ENCODE results near the gene AGAP3. TPM values are rescaled to one million over a fixed set of nuclear protein-coding genes. Genes with fewer than 3 reads are reported as not detected.

The AGAP3 gene
- total and polyA plus RNA-seq, 4 experiments from 2014 or later, result 3.0 to 65.8 (median 31.2) TPM

- Mint-ChIP-seq H3K27me3 (no peaks in the 10 kb centered on the region), H3K9me3 (peaks cover 0 to 2% (median 0%) of the 10 kb centered on the region in 8 donors), H3K36me3 (peaks cover 11 to 30% of the 10 kb centered on the region in 2 donors), H3K4me1 (peaks cover 3 to 41% (median 21%) of the 10 kb centered on the region in 4 donors), H3K4me3 (peak overlapping the region in 4 of 8 donors; percentile 31 to 88 (median 78)), H3K27ac (peak overlapping the region in 4 of 7 donors; percentile 29 to 93 (median 72))
- Histone ChIP-seq H3K27me3 (ENCODE audit: insufficient read depth, low read length) (no peaks in the 10 kb centered on the region), H3K4me3 (ENCODE audit: low read length in 2 of 2) (peak overlapping the region in 1 of 2 donors; percentile 22), H3K4me1 (ENCODE audit: insufficient read depth, low read length) (peaks cover 26% of the 10 kb centered on the region), H3K27ac (ENCODE audit: low read depth, low read length) (no peak overlapping the region), H3K36me3 (ENCODE audit: insufficient read depth, low read length) (no peaks in the 10 kb centered on the region), H3K9me3 (ENCODE audit: control insufficient read depth in 1 of 2, low read length in 2 of 2) (no peaks in the 10 kb centered on the region)
- intact Hi-C loops (cut with micrococcal nuclease), result no loop called here
- CTCF ChIA-PET (ENCODE audit: partially characterized antibody), result interaction anchor here (0.8 to 2.8 kb wide), 4 partner anchors 7 to 184 kb away, joined by 3 to 13 read pairs (median 4); partner anchors contain the start of gene ABCB8
- DNase-seq, result peak in 1 of 5 donors; percentile 8
- POLR2A ChIA-PET (ENCODE audit: partially characterized antibody), result interaction anchor here (1.1 to 1.3 kb wide), 2 partner anchors 38 to 114 kb away, joined by 3 read pairs; partner anchors contain the start of genes CHPF2 and FASTK
These were observed 32.1 kb downstream of the AGAP3 start for GRCh38 chr7:151118108-151119054.

- no peaks in the 10 kb centered on the region for H3K27me3 ChIP-seq (ENCODE audit: insufficient read depth, low read length)
- CTCF ChIA-PET (ENCODE audit: partially characterized antibody), result interaction anchor here (1.0 to 2.0 kb wide), 3 partner anchors 8 to 91 kb away, joined by 4 read pairs; partner anchors contain the start of gene ABCB8
- no peak overlapping the region for H3K4me3 ChIP-seq (ENCODE audit: low read length in 2 of 2)
- H3K27ac ChIP-seq (ENCODE audit: low read depth, low read length), result no peak overlapping the region
- peak overlapping the region in 2 of 8 donors; percentile 5 to 36 for H3K4me3 Mint-ChIP-seq
- peak overlapping the region in 1 of 7 donors; percentile 85 for H3K27ac Mint-ChIP-seq
- no peaks in the 10 kb centered on the region for H3K9me3 ChIP-seq (ENCODE audit: control insufficient read depth in 1 of 2, low read length in 2 of 2)
- DNase-seq, result peak in 1 of 5 donors; percentile 7
- H3K9me3 Mint-ChIP-seq, result peaks cover 0 to 2% (median 0%) of the 10 kb centered on the region in 8 donors
- intact Hi-C loops (cut with micrococcal nuclease), result no loop called here
- H3K36me3 Mint-ChIP-seq, result peaks cover 15 to 35% of the 10 kb centered on the region in 2 donors
- no peaks in the 10 kb centered on the region for H3K27me3 Mint-ChIP-seq
- no peaks in the 10 kb centered on the region for H3K36me3 ChIP-seq (ENCODE audit: insufficient read depth, low read length)
- peaks cover 5 to 41% (median 25%) of the 10 kb centered on the region in 4 donors for H3K4me1 Mint-ChIP-seq
- H3K4me1 ChIP-seq (ENCODE audit: insufficient read depth, low read length), result peaks cover 28% of the 10 kb centered on the region
- POLR2A ChIA-PET (ENCODE audit: partially characterized antibody), result no interaction called here
These were observed 32.8 kb downstream of the AGAP3 start for GRCh38 chr7:151119055-151119415.

GRCh38 chr7:151119902-151120301 is 33.6 kb downstream of the AGAP3 start:
- H3K36me3 Mint-ChIP-seq, result peaks cover 16 to 37% of the 10 kb centered on the region in 2 donors
- no peaks in the 10 kb centered on the region for H3K27me3 Mint-ChIP-seq
- Histone ChIP-seq H3K4me3 (ENCODE audit: low read length in 2 of 2) (no peak overlapping the region), H3K4me1 (ENCODE audit: insufficient read depth, low read length) (peaks cover 30% of the 10 kb centered on the region), H3K27me3 (ENCODE audit: insufficient read depth, low read length) (no peaks in the 10 kb centered on the region), H3K9me3 (ENCODE audit: control insufficient read depth in 1 of 2, low read length in 2 of 2) (no peaks in the 10 kb centered on the region), H3K36me3 (ENCODE audit: insufficient read depth, low read length) (no peaks in the 10 kb centered on the region), H3K27ac (ENCODE audit: low read depth, low read length) (no peak overlapping the region)
- ChIA-PET POLR2A (ENCODE audit: partially characterized antibody) (no interaction called here), CTCF (ENCODE audit: partially characterized antibody) (interaction anchor here (1.0 to 2.0 kb wide), 3 partner anchors 9 to 92 kb away, joined by 4 read pairs; partner anchors contain the start of gene ABCB8)
- H3K9me3 Mint-ChIP-seq, result peaks cover 0 to 2% (median 0%) of the 10 kb centered on the region in 8 donors
- intact Hi-C loops (cut with micrococcal nuclease), result no loop called here
- H3K27ac Mint-ChIP-seq, result no peak overlapping the region
- H3K4me1 Mint-ChIP-seq, result peaks cover 5 to 46% (median 26%) of the 10 kb centered on the region in 4 donors
- no peak overlapping the region for H3K4me3 Mint-ChIP-seq
- peak in 1 of 5 donors; percentile 25 for DNase-seq

GRCh38 chr7:151120896-151121295 is 34.6 kb downstream of the AGAP3 start:
- Mint-ChIP-seq H3K27ac (peak overlapping the region in 1 of 7 donors; percentile 42), H3K4me1 (peaks cover 4 to 43% (median 23%) of the 10 kb centered on the region in 4 donors), H3K4me3 (no peak overlapping the region), H3K27me3 (no peaks in the 10 kb centered on the region), H3K36me3 (peaks cover 16 to 37% of the 10 kb centered on the region in 2 donors), H3K9me3 (peaks cover 0 to 2% (median 0%) of the 10 kb centered on the region in 8 donors)
- no peaks in the 10 kb centered on the region for H3K36me3 ChIP-seq (ENCODE audit: insufficient read depth, low read length)
- peaks cover 27% of the 10 kb centered on the region for H3K4me1 ChIP-seq (ENCODE audit: insufficient read depth, low read length)
- intact Hi-C loops (cut with micrococcal nuclease), result no loop called here
- DNase-seq, result no peak
- H3K27ac ChIP-seq (ENCODE audit: low read depth, low read length), result no peak overlapping the region
- CTCF ChIA-PET (ENCODE audit: partially characterized antibody), result interaction anchor here (1.2 to 2.0 kb wide), 2 partner anchors 93 to 212 kb away, joined by 3 to 4 read pairs; partner anchors contain the start of gene ABCB8
- no peaks in the 10 kb centered on the region for H3K9me3 ChIP-seq (ENCODE audit: control insufficient read depth in 1 of 2, low read length in 2 of 2)
- no peaks in the 10 kb centered on the region for H3K27me3 ChIP-seq (ENCODE audit: insufficient read depth, low read length)
- POLR2A ChIA-PET (ENCODE audit: partially characterized antibody), result no interaction called here
- no peak overlapping the region for H3K4me3 ChIP-seq (ENCODE audit: low read length in 2 of 2)

GRCh38 chr7:151121380-151122170 is 35.3 kb downstream of the AGAP3 start:
- H3K9me3 Mint-ChIP-seq, result peaks cover 0 to 2% (median 0%) of the 10 kb centered on the region in 8 donors
- DNase-seq, result peak in 1 of 5 donors; percentile 4
- CTCF ChIA-PET (ENCODE audit: partially characterized antibody), result interaction anchor here (1.2 kb wide), 1 partner anchor 212 kb away, joined by 3 read pairs; no protein-coding TSS in a partner anchor
- Histone ChIP-seq H3K27ac (ENCODE audit: low read depth, low read length) (no peak overlapping the region), H3K27me3 (ENCODE audit: insufficient read depth, low read length) (no peaks in the 10 kb centered on the region), H3K9me3 (ENCODE audit: control insufficient read depth in 1 of 2, low read length in 2 of 2) (no peaks in the 10 kb centered on the region), H3K4me1 (ENCODE audit: insufficient read depth, low read length) (peaks cover 20% of the 10 kb centered on the region), H3K4me3 (ENCODE audit: low read length in 2 of 2) (no peak overlapping the region), H3K36me3 (ENCODE audit: insufficient read depth, low read length) (no peaks in the 10 kb centered on the region)
- H3K36me3 Mint-ChIP-seq, result peaks cover 16 to 37% of the 10 kb centered on the region in 2 donors
- H3K4me3 Mint-ChIP-seq, result no peak overlapping the region
- H3K27ac Mint-ChIP-seq, result peak overlapping the region in 3 of 7 donors; percentile 2 to 64 (median 42)
- intact Hi-C loops (cut with micrococcal nuclease), result no loop called here
- peaks cover 4 to 40% (median 22%) of the 10 kb centered on the region in 4 donors for H3K4me1 Mint-ChIP-seq
- no peaks in the 10 kb centered on the region for H3K27me3 Mint-ChIP-seq
- POLR2A ChIA-PET (ENCODE audit: partially characterized antibody), result no interaction called here

- peak in 1 of 5 donors; percentile 14 for DNase-seq
- H3K27ac ChIP-seq (ENCODE audit: low read depth, low read length), result no peak overlapping the region
- no peaks in the 10 kb centered on the region for H3K27me3 ChIP-seq (ENCODE audit: insufficient read depth, low read length)
- no peaks in the 10 kb centered on the region for H3K9me3 ChIP-seq (ENCODE audit: control insufficient read depth in 1 of 2, low read length in 2 of 2)
- CTCF ChIA-PET (ENCODE audit: partially characterized antibody), result no interaction called here
- H3K36me3 ChIP-seq (ENCODE audit: insufficient read depth, low read length), result no peaks in the 10 kb centered on the region
- POLR2A ChIA-PET (ENCODE audit: partially characterized antibody), result no interaction called here
- no peak overlapping the region for H3K4me3 ChIP-seq (ENCODE audit: low read length in 2 of 2)
- intact Hi-C loops (cut with micrococcal nuclease), result no loop called here
- peaks cover 0 to 2% (median 0%) of the 10 kb centered on the region in 8 donors for H3K9me3 Mint-ChIP-seq
- H3K4me1 Mint-ChIP-seq, result peaks cover 4 to 35% (median 18%) of the 10 kb centered on the region in 4 donors
- peaks cover 16 to 37% of the 10 kb centered on the region in 2 donors for H3K36me3 Mint-ChIP-seq
- H3K4me3 Mint-ChIP-seq, result no peak overlapping the region
- H3K4me1 ChIP-seq (ENCODE audit: insufficient read depth, low read length), result peaks cover 13% of the 10 kb centered on the region
- H3K27me3 Mint-ChIP-seq, result no peaks in the 10 kb centered on the region
- H3K27ac Mint-ChIP-seq, result no peak overlapping the region
These were observed 36.0 kb downstream of the AGAP3 start for GRCh38 chr7:151122276-151122675.

All from CD4-positive, alpha-beta memory T cell (primary cell).